HG03521 (cell line): Measurements from ENCODE around the gene TTC8.
A peak's percentile ranks its signal among the peaks of the same experiment; 100 is the strongest.
"Not testable (repeated sequence)": the region's sequence is repeated elsewhere in the genome, so short reads cannot be mapped to it uniquely, and the experiment has no call there.

Source experiments
- ATAC-seq: cut with Tn5 transposase; IDR thresholded peaks from one replicate; pipeline ENCODE4 v1.9.1; 2021; ENCODE audit warnings: mild to moderate bottlenecking, moderate library complexity; ENCODE audit not compliant: unreplicated experiment

TTC8 gene

DNA sequence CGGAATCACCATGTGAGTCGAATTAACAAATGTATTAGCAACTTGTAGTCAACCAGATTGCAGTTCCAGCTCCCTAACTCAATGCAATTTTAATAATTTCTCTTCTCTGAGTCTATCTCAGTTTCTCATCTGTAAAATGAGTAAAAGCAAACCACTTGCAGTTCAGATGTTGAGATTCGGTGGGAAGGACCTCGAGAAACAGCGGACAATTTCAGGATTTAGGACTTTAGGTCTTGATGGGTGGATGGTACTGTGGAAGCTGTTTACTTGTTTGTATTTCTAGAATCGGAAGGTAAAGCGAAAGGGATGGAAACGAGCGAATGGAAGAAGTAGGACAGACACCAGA lies 510 bp upstream of the TTC8 start:
- peak; percentile 3 for ATAC-seq

DNA sequence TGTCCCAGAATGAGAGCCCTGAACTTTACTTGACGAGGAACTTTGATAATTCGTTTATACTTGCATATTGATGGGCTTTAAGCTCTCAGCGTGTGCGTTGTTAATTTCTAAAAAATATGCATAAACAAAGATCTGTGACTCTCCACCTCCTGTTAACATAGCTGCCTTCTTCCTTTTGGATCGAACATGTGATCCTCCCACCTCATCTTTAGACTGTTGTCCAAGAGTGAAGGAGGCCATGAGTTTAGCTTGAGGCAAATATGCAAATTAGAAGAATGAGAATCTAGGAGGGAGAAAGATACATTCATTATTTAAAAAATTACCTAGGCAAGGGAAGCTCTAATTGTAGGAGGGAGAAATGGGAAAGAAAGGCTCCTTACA lies 617 bp downstream of the TTC8 start:
- ATAC-seq = no peak

GRCh38 chr14:88825503-88825902 lies 1.1 kb downstream of the TTC8 start:
- ATAC-seq = no peak

GRCh38 chr14:88829188-88829587 lies 4.7 kb downstream of the TTC8 start:
- no peak for ATAC-seq

DNA sequence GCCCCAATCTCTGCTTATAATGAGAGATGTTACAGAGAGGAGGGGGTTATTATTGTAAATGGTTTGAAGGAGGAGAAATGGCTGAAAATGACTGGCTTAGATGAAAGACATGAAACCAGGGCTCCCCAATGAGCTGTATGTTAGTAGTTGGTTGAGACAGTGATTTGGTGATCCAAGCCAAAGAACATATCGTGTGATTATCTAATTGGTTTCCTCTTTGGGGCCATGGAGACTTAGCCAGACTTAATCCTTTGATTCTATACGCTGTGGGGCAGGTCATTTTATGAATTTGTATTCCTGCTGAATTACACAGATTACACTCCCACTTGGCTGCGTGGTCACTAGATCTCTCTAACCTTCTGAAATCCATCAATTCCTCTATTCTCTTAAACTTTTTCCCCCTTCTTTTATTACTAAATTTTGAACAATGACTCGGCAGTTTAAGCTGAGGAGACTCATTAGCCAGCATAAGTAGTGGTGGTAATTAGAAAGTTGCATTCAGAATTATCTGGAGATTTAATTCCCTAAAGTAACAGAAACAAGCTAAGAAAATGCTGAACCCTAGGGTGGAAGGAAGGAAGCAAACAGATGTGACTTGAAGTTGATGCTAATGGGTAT lies 5.3 kb downstream of the TTC8 start:
- ATAC-seq = no peak

DNA sequence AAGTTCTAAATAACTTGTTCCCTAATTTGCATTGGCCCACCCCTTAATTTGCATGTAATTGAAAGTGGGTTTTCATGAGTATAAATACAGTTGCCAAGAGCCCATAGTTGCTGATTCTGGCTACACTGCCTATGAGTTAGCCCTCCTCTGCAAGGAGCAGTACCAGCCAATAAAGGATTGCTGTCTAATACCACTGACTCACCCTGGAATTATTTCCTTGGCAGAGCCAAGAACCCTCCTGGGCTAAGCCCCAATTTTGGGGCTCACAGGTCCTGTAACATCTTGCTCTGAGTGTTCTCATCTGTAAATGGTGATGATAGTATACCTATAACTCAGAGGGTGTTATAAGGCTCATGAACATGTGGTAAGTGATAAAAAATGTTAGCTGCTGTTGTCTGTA lies 6.8 kb downstream of the TTC8 start:
- ATAC-seq = no peak

- ATAC-seq = no peak
Measured at GRCh38 chr14:88834883-88835431, 10.5 kb downstream of the TTC8 start.

DNA sequence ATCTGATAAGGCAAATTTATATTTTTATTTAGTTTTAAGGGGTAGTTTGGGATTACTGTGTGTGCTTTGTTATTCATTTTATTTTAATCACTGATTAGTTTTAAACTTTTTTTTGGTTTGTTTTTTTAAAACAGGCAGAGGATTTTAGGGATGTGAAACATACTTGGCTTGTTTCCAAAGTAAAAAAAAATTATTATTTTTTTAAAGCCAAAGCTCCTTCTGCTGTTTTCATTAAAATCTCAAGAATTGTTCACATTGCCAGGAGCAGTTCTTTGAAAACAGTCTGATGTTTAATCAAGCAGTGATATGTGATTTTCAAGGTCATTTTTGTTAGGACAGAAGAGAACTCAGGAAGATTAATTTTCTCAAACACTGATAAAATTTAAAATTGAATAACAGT lies 11.2 kb downstream of the TTC8 start:
- no peak for ATAC-seq

- ATAC-seq = no peak
Measured at GRCh38 chr14:88837495-88837894, 13.0 kb downstream of the TTC8 start.

- ATAC-seq = no peak
Measured at GRCh38 chr14:88838015-88838414, 13.6 kb downstream of the TTC8 start.

DNA sequence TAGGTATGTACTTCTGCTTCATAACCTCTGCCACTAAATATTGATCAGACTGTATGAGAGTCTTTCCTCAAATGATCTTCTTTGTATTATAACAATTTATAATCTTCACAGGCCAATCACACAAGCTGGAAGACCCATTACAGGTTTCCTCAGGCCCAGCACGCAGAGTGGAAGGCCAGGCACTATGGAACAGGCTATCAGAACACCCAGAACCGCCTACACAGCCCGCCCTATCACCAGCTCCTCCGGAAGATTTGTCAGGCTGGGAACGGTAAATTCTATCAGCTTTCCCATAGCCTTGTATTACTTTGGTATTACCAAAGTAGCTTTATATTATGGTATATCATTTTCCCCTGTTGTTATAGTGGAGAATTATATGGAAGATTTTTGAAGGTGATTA lies 16.5 kb downstream of the TTC8 start:
- no peak for ATAC-seq

DNA sequence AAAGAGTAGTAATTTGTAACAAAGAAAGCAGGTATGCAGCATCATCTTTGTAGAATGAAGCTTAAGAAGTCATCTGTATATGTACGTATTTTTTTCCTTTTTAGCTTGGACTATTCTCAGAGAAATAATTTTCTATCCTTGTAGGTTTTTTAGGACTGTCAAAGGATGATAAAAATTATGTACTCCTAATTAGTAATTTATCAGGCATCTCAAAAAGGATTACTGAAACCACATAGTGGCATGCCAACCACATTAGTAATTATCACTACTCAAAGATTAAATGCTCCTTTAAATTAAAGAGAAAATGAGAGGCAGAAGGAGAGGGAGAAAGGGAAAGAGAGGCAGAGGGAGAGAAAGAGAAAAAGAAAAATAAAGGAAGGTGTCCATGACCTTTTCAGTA lies 17.3 kb downstream of the TTC8 start:
- ATAC-seq = no peak

GRCh38 chr14:88842414-88842813 lies 18.0 kb downstream of the TTC8 start:
- no peak for ATAC-seq

DNA sequence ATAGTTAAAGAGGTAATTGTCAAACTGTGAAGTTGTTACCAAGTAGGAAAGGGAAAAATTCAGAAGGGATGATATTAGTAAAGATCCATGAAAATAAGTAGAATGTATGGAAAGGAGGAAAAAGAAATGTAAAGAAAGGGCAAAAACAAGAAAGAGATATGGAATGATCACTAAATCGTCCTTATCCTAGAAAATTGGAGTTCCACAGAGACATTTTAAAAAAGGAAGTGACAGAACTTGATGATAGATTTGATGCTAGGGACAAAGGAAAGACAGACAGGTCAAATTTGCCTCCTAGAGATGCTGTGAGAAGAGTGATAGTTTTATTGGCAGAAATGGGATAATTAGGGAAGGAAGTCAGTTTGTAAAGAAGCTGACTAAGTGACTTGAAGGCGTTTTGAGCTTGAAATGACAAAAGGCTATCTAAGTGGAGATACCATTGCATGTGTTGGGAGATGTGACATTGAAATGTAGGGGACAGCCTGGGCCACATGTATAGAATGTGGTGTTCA lies 20.6 kb downstream of the TTC8 start:
- ATAC-seq = no peak

- no peak for ATAC-seq
Measured at GRCh38 chr14:88848571-88848970, 24.1 kb downstream of the TTC8 start.

DNA sequence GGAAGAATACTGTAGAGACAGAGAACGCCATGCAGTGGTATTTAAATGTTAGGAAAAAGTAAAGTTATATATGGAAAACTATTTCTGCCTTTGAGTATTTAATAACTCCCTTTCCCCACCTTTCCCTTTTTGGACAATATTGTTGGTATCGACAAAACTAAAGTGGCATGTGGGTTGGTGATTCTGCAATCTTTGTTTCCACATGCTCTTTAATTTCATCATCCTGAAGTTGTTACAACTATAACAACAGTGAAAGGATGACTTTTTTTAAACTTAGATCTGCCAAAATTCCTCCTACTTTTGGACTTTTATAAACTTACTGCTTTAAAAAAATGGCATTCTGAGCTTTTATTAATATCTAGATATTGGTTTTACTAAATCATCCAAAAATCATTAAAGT lies 25.3 kb downstream of the TTC8 start:
- ATAC-seq = no peak

- no peak for ATAC-seq
Measured at GRCh38 chr14:88851587-88851986, 27.1 kb downstream of the TTC8 start.

DNA sequence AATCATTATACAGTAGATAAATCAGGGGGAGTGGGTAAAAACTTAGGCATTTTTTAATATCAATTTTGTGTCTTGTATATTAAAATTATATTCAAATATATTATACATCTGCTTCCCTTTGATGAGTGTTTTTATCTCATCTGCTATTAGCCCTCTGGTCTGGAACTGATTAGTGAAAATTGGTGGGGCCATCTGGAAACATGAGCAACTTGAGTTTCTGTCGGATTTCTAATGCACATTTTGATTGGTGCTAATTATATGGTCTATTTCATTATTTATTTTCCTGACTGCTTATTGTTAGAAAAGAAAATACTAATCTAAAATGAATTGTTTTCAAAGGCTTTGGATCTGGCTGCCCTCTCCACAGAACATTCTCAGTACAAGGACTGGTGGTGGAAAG lies 28.2 kb downstream of the TTC8 start:
- ATAC-seq = no peak

DNA sequence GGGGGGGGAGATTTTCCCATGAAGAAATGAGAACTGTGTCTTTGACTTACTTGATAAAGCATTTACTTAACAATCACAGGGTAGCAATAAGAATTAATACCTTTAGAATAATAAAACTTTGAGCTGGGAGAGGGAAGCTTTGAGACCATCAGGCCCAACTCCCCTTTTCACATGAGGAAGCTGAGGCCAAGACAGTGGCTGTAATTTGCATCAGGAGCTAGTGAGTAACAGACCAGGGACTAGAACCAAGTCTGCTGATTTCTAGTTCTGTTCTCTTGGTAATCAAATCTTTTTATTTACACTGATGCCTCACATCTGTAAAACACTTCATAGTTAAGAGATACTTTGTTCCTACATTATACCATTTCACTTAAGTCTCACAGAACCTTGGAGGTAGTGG lies 28.7 kb downstream of the TTC8 start:
- ATAC-seq = no peak

DNA sequence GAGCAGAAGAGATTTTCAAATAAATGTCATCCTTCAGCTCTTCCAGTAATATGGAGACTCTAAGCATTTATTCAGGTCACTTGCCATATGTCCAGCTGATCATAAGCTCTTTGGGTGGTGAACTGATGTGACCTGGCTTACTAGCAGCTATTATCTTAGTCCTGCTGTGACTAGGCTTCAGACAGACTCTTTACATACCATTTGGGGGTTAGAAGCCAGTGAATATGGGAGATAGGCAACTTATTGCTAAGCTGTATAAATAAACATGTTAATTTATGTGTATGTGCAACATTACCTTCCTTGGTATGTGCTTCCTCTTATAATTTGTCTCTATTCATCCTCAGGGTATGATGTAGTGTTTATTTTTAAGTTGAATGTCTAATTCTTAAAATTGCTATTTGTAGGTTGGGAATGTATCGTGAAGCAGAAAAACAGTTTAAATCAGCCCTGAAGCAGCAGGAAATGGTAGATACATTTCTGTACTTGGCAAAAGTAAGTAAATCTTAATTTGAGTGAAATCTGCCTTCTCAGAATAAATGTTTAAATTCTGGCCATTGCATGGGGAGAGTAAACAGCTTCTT lies 32.4 kb downstream of the TTC8 start:
- no peak for ATAC-seq

DNA sequence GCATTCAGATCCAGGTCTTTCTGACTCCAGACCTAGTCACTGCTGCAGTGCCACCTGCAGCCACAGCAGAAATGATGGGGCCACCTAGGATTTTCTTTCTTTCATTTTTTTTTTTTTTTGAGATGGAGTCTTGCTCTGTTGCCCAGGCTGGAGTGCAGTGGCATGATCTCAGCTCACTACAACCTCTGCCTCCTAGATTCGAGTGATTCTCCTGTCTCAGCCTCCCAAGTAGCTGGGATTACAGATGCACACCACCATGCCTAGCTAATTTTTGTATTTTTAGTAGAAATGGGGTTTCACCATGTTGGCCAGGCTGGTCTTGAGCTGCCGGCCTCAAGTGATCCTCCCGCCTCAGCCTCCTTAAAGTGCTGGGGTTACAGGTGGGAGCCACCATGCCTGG lies 33.4 kb downstream of the TTC8 start:
- ATAC-seq = not testable (repeated sequence)

DNA sequence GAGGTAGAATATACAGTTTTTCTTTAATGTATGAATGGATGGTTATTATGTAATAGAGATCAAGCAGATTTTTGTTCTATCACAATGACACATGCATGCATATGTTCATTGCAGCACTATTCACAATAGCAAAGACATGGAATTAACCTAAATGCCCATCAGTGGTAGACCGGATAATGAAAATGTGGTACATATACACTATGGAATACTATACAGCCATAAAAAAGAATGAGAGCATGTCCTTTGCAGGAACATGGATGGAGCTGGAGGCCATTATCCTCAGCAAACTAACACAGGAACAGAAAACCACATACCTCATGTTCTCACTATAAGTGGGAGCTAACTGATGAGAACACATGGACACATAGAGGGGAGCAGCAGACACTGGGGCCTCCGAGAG lies 34.7 kb downstream of the TTC8 start:
- not testable (repeated sequence) for ATAC-seq

- no peak for ATAC-seq
Measured at GRCh38 chr14:88863167-88863566, 38.7 kb downstream of the TTC8 start.
